ENCODE data around the gene HOXD9.

HOXD9 gene

DNA sequence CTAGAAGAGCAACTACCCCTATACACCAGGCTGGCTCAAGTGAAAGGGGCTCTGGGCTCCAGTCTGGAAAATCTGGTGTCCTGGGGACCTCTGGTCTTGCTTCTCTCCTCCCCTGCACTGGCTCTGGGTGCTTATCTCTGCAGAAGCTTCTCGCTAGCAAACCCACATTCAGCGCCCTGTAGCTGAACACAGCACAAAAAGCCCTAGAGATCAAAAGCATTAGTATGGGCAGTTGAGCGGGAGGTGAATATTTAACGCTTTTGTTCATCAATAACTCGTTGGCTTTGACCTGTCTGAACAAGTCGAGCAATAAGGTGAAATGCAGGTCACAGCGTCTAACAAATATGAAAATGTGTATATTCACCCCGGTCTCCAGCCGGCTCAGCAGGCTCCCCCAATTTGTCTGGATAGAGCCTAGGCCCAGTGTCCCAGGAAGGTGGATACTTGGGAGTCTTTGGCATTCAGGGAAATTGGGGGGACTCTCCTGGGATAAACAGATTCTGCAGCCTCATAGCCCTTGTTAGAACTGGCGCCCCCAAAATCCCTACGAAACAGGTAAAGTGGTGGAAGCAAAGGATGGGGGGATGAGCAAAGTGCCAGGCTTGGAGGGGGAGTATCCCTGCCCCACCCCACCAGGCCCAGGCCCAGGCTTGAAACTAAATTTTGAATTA, 26.4 kb downstream of the HOXD9 start:
- intact Hi-C loops (cut with micrococcal nuclease) = no loop called here
- no peak overlapping the region for H3K4me3 Mint-ChIP-seq

GRCh38 chr2:176149481-176149938, 27.0 kb downstream of the HOXD9 start:
- H3K27me3 Mint-ChIP-seq = peaks cover 98% of the 10 kb centered on the region
- no peak overlapping the region for H3K4me3 Mint-ChIP-seq
- H3K9me3 Mint-ChIP-seq = no peaks in the 10 kb centered on the region
- no peaks in the 10 kb centered on the region for H3K36me3 Mint-ChIP-seq (ENCODE audit: low read depth)
- H3K4me1 Mint-ChIP-seq (ENCODE audit: low read depth) = no peaks in the 10 kb centered on the region
- no peak overlapping the region for H3K27ac Mint-ChIP-seq
- intact Hi-C loops (cut with micrococcal nuclease) = no loop called here

More for the DNA sequence above, 26.4 kb downstream of the HOXD9 start:
- no peak overlapping the region for H3K27ac Mint-ChIP-seq
- H3K9me3 Mint-ChIP-seq = no peaks in the 10 kb centered on the region
- no peaks in the 10 kb centered on the region for H3K36me3 Mint-ChIP-seq (ENCODE audit: low read depth)
- peaks cover 98% of the 10 kb centered on the region for H3K27me3 Mint-ChIP-seq
- no peaks in the 10 kb centered on the region for H3K4me1 Mint-ChIP-seq (ENCODE audit: low read depth)

DNA sequence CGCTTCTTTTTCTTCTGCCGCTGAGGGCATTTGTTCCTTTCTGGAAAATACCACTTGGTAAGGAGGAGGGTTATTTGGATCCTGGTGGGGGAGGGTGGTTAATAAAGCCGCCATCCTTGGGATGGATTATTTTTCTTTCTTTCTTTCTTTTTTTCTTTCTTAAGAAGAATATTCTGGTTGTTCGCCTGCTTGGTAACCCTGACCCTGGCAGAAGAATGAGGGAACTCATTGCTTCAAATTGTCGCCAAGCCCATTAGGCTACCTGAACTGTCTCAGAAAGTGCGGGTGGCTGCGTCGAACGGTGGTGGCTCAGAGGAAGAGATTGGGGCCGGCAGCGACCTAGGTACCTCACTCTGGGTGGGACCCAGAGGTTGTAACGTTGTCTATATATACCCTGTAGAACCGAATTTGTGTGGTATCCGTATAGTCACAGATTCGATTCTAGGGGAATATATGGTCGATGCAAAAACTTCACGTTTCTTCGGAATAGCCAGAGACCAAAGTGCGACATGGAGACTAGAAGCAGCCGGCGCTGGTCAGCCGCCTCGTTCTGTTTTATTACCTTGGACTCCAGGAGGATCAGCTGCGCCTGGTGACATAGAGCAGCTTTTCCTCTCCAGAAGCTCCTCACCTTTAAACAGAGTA, 27.5 kb downstream of the HOXD9 start:
- Mint-ChIP-seq H3K4me3 (no peak overlapping the region), H3K9me3 (no peaks in the 10 kb centered on the region), H3K4me1 (ENCODE audit: low read depth) (no peaks in the 10 kb centered on the region), H3K27ac (no peak overlapping the region), H3K36me3 (ENCODE audit: low read depth) (no peaks in the 10 kb centered on the region), H3K27me3 (peaks cover 98% of the 10 kb centered on the region)
- intact Hi-C loops (cut with micrococcal nuclease) = no loop called here

GRCh38 chr2:176150584-176151441, 28.3 kb downstream of the HOXD9 start:
- Mint-ChIP-seq H3K27ac (no peak overlapping the region), H3K4me1 (ENCODE audit: low read depth) (no peaks in the 10 kb centered on the region), H3K36me3 (ENCODE audit: low read depth) (no peaks in the 10 kb centered on the region), H3K27me3 (peaks cover 98% of the 10 kb centered on the region), H3K4me3 (no peak overlapping the region), H3K9me3 (no peaks in the 10 kb centered on the region)
- intact Hi-C loops (cut with micrococcal nuclease) = no loop called here

- Mint-ChIP-seq H3K36me3 (ENCODE audit: low read depth) (no peaks in the 10 kb centered on the region), H3K4me3 (no peak within 1 kb of the TSS), H3K9me3 (no peaks in the 10 kb centered on the region), H3K4me1 (ENCODE audit: low read depth) (no peaks in the 10 kb centered on the region), H3K27me3 (peaks cover 97% of the 10 kb centered on the region), H3K27ac (no peak within 1 kb of the TSS)
- intact Hi-C loops (cut with micrococcal nuclease) = no loop called here
Measured at GRCh38 chr2:176151442-176152287, 29.1 kb downstream of the HOXD9 start, which contains the start of gene HOXD4. TSS of gene HOXD4 (plus strand) at chr2:176151550. CDS start at chr2:176151634, 84 bp downstream.

DNA sequence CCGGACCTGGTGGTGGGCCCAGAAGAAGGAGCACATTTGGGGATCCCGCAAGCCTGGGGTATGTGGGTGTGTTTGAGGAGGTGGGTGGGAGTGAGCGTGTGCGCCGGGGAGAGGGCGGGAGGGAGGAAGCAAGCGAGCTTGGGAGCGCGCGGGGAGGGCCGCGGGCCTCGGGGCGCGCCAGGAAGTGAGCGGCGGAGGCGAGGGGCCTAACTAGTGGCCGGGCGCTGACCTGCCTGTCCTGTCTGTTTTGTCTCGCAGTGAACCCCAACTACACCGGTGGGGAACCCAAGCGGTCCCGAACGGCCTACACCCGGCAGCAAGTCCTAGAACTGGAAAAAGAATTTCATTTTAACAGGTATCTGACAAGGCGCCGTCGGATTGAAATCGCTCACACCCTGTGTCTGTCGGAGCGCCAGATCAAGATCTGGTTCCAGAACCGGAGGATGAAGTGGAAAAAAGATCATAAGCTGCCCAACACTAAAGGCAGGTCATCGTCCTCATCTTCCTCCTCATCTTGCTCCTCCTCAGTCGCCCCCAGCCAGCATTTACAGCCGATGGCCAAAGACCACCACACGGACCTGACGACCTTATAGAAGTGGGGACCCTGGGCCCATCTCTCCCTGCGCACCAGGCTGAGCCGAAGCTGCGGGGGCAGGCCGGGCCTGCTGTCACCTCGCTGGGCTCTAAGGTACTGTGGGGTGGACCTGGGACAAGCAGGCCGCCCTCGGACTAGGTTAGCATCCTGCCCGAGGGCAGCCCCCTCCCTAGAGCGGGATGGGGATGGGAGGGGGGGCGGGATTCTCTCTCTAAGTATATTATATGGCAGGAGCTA, 30.0 kb downstream of the HOXD9 start:
- intact Hi-C loops (cut with micrococcal nuclease) = no loop called here
- no peak overlapping the region for H3K27ac Mint-ChIP-seq
- no peaks in the 10 kb centered on the region for H3K36me3 Mint-ChIP-seq (ENCODE audit: low read depth)
- H3K9me3 Mint-ChIP-seq = no peaks in the 10 kb centered on the region
- peaks cover 4% of the 10 kb centered on the region for H3K4me1 Mint-ChIP-seq (ENCODE audit: low read depth)
- peaks cover 94% of the 10 kb centered on the region for H3K27me3 Mint-ChIP-seq
- H3K4me3 Mint-ChIP-seq = no peak overlapping the region

DNA sequence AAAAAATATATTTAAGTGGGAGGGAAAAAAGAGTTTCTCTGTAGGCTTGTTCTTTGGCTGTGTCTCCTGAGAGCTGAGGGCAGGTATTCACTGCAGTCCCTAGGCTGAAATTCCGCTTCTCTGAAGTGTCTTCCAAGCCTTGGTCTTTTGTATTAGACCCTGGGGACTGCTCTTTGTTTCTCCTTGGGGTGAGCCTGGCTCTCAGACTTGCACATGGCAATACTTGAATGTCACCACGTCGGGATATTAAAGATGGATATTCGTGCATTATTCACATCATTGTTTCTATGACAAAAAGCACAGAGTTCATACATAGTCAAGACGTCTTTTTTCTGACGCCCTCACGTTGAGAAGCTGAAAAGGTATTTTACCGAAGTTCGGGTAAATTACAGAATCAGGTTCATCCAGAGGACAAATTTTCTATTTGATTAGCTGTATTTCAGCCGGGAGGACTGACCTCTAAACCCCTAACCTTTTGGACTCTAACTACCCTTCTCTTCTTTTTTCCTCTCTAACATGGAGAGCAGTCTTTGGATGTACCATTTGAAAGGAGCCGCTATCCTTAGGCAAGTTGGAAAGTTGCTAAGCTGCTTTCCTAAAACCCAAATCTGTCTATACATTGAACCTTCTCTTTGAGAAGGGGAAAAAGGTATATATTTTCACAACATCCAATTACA, 32.2 kb downstream of the HOXD9 start:
- Mint-ChIP-seq H3K36me3 (ENCODE audit: low read depth) (no peaks in the 10 kb centered on the region), H3K27me3 (peaks cover 95% of the 10 kb centered on the region), H3K4me3 (no peak overlapping the region), H3K4me1 (ENCODE audit: low read depth) (peaks cover 5% of the 10 kb centered on the region), H3K9me3 (no peaks in the 10 kb centered on the region), H3K27ac (no peak overlapping the region)
- intact Hi-C loops (cut with micrococcal nuclease) = no loop called here

- Mint-ChIP-seq H3K27ac (no peak overlapping the region), H3K36me3 (ENCODE audit: low read depth) (no peaks in the 10 kb centered on the region), H3K4me3 (no peak overlapping the region), H3K9me3 (no peaks in the 10 kb centered on the region), H3K27me3 (peaks cover 95% of the 10 kb centered on the region), H3K4me1 (ENCODE audit: low read depth) (peaks cover 5% of the 10 kb centered on the region)
- intact Hi-C loops (cut with micrococcal nuclease) = no loop called here
Measured at GRCh38 chr2:176155356-176156044, 33.0 kb downstream of the HOXD9 start.

- Mint-ChIP-seq H3K9me3 (no peaks in the 10 kb centered on the region), H3K4me1 (ENCODE audit: low read depth) (peaks cover 5% of the 10 kb centered on the region), H3K36me3 (ENCODE audit: low read depth) (no peaks in the 10 kb centered on the region), H3K27ac (no peak overlapping the region), H3K4me3 (no peak overlapping the region), H3K27me3 (peaks cover 95% of the 10 kb centered on the region)
- intact Hi-C loops (cut with micrococcal nuclease) = no loop called here
Measured at GRCh38 chr2:176156301-176156806, 33.8 kb downstream of the HOXD9 start.

DNA sequence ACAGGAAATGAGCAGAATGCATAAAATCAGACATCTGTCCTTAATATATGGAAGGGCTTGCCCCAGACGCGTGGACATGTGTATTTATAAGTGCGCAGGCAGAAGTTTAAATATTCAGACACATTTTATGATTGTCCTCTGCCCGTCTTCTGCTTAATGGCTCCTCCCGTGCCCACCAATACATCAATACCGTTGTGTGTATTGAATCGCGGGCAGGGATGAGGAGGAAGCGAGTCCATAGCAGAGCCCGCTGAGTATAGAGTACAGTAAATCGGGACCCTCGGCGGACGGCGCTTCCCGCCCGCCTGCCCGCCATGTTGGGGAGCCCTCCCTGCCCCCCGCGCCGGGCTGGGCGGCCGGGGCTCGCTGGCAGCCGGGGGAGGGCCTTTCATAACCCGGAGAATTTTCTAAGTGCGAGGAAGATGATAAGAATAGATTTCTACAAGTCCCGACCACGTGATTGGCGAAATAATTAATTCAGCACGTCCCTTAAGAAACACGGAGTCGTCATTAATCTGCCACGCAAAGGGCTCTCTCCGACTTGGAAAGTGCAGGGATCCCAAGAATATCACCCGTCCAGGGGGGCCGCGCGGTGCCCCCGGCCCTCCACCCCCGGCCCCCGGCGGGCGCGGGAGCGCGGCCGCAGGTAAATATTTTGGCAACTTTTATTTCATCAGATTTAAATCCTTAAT, 34.4 kb downstream of the HOXD9 start, which contains the start of gene HOXD3:
HOXD3 (plus strand) TSS at position 501 of the 692 bp plus-strand sequence. CDS start 11,808 bp downstream, outside the sequence.
- intact Hi-C loops (cut with micrococcal nuclease) = no loop called here
- peaks cover 95% of the 10 kb centered on the region for H3K27me3 Mint-ChIP-seq
- H3K4me3 Mint-ChIP-seq = no peak within 1 kb of the TSS
- H3K9me3 Mint-ChIP-seq = no peaks in the 10 kb centered on the region
- H3K27ac Mint-ChIP-seq = no peak within 1 kb of the TSS
- peaks cover 5% of the 10 kb centered on the region for H3K4me1 Mint-ChIP-seq (ENCODE audit: low read depth)
- no peaks in the 10 kb centered on the region for H3K36me3 Mint-ChIP-seq (ENCODE audit: low read depth)

DNA sequence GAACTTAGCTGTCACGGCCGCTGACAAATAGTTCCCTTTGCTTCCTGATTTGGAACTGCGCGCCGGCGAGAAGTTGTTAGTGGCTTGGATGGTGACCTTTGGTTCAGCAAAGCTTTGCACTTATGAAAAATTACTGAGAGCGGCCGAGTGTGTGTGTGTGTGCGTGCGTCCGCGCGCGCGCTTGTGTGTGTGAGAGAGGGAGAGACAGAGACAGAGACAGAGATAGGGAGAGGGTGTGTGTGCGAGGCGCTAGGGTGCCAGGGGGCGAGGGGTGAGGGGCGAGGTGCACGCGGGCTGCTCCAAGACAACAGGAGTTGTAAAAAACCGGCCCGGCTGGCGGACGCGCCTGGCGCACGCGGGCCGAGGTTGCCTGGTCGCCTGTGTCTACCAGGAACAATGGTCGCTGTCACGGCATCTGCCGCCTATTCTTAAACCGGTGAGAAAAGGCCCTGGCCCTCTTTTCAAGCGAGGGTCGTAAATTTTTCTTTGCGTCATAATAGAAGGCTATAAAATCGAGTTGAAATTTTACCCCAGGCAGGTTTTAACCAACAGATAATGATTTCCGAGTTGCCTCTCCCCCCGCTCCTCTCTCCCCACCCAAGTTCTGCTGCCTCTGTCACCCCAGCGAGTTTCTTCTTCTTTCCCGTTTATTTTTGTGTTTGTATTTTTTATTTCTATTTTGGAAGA, 35.1 kb downstream of the HOXD9 start:
- H3K4me3 Mint-ChIP-seq = no peak overlapping the region
- no peaks in the 10 kb centered on the region for H3K9me3 Mint-ChIP-seq
- intact Hi-C loops (cut with micrococcal nuclease) = no loop called here
- no peak overlapping the region for H3K27ac Mint-ChIP-seq
- H3K36me3 Mint-ChIP-seq (ENCODE audit: low read depth) = no peaks in the 10 kb centered on the region
- peaks cover 5% of the 10 kb centered on the region for H3K4me1 Mint-ChIP-seq (ENCODE audit: low read depth)
- peaks cover 95% of the 10 kb centered on the region for H3K27me3 Mint-ChIP-seq
